GM13977 (cell line): ENCODE results near the gene BET1.

Experiments
- DNase-seq: peaks from one replicate; pipeline ENCODE4 v3.0.0; 2012; ENCODE audit warnings: low spot score
- in situ Hi-C: fragments of 300-500 bp; cut with MboI; formaldehyde crosslinking; loops from one replicate; pipeline ENCODE4 v1.12.0; 2022; ENCODE audit warnings: low sequenced_read_pairs, low pct_unique_long_range_greater_than_20kb, mixed read lengths, inconsistent platforms; ENCODE audit not compliant: unreplicated experiment
- TF ChIP-seq, protein P1 (sequence below): IDR thresholded peaks from 2 replicates; pipeline ENCODE4 v1.5.1; 2012; ENCODE audit warnings: mild to moderate bottlenecking, control low read depth; ENCODE audit not compliant: insufficient read depth; ENCODE audit errors: extremely low read depth, missing control alignments

BET1 gene

DNA sequence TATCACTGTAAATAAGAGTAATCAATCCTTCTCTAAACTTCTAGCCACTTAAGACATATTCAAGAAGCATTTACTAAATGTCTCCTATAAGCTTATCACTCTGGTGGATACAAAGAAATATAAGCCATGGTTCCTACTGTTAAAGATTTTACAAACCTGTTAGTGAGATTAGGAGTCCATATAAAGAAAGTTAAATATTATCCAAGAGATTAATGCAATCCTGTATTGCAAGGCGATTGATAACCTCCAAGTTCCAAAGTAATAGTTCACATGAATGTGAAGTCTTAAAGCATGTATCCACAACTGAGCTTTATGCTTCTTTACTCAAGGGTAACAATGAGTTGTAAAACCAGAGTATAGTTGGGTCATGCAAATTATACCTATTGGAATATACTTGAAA, 12.6 kb upstream of the BET1 start:
- in situ Hi-C loops: no loop called here
- TF ChIP-seq, protein P1, sequence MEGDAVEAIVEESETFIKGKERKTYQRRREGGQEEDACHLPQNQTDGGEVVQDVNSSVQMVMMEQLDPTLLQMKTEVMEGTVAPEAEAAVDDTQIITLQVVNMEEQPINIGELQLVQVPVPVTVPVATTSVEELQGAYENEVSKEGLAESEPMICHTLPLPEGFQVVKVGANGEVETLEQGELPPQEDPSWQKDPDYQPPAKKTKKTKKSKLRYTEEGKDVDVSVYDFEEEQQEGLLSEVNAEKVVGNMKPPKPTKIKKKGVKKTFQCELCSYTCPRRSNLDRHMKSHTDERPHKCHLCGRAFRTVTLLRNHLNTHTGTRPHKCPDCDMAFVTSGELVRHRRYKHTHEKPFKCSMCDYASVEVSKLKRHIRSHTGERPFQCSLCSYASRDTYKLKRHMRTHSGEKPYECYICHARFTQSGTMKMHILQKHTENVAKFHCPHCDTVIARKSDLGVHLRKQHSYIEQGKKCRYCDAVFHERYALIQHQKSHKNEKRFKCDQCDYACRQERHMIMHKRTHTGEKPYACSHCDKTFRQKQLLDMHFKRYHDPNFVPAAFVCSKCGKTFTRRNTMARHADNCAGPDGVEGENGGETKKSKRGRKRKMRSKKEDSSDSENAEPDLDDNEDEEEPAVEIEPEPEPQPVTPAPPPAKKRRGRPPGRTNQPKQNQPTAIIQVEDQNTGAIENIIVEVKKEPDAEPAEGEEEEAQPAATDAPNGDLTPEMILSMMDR: no peak
- DNase-seq: no peak

DNA sequence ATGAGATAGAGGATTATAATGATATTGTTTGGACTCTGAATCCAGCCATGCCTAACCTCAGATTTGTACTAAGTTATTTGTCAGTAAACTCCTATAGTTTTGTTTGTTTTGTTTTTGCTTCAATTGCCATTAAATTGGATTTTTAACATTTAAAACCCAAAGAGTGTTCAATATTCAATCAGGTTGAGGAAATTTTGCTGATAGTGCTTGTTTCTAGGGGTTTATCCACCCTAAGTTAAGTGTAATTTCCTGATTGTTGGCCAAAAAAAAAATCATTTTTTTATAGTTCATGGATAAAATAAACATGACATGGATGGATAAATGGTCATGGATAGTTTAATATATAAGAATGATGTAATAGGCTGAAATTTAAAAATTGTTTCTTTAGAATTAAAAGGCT, 11.4 kb upstream of the BET1 start:
- no peak for DNase-seq
- in situ Hi-C loops: no loop called here
- TF ChIP-seq, protein P1: no peak

DNA sequence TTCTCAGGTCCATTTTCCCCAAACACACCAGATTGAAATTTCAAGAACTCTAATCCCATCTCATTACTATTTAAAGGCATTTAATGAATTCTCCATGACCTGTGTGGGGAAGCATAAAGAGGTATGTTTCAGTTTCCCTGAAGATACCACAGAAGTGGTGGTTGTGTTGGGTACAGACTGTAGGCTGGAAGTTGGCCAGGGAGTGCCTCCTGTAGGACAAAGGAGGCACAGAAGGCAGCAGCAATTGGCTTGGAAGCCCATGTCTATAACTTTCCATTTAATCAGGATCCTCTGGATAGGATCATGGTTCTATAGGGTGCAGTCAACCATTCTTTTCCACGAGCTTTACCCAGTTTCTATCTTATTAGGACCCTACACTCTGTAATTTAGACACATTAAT, 8.6 kb upstream of the BET1 start:
- TF ChIP-seq, protein P1: no peak
- in situ Hi-C loops: no loop called here
- no peak for DNase-seq

DNA sequence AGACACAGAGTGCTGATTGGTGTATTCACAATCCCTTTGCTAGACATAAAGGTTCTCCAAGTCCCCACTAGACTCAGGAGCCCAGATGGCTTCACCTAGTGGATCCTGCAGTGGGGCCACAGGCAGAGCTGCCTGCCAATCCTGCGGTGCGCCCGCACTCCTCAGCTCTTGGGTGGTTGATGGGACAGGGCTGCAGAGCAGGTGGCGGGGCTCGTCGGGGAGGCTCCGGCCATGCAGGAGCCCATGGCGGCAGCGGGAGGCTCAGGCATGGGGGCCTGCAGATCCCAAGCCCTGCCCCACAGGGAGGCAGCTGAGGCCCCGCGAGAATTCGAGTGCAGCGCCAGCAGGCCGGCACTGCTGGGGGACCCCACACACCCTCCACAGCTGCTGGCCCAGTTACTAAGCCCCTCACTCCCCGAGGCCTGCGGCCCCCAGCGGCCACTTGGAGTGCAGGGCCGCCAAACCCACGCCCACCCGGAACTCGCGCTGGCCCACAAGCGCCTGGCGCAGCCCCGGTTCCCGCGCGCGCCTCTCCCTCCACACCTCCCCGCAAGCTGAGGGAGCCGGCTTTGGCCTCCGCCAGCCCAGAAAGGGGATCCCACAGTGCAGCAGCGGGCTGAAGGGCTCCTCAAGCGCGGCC, 7.7 kb upstream of the BET1 start:
- in situ Hi-C loops: no loop called here
- no peak for DNase-seq
- TF ChIP-seq, protein P1: no peak

DNA sequence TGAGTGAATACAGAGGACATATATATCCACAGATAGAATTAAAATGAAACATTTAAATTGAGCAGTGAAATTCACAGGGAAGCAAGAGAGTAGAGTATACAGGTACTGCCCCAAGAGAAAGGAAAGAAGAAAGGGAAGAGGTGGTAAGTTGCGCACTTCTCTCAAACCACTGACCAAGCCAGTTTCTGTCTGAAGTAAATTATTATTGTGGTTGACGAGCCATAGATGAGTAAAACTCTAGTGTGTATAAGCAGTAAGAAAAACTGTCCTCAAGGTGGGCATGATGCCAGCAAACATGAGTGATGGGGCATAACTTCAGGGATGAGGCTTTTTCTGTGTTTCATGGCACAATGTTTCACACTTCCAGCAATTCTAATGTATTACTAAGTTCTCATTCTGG, 4.4 kb upstream of the BET1 start:
- DNase-seq: no peak
- TF ChIP-seq, protein P1: no peak
- in situ Hi-C loops: no loop called here

DNA sequence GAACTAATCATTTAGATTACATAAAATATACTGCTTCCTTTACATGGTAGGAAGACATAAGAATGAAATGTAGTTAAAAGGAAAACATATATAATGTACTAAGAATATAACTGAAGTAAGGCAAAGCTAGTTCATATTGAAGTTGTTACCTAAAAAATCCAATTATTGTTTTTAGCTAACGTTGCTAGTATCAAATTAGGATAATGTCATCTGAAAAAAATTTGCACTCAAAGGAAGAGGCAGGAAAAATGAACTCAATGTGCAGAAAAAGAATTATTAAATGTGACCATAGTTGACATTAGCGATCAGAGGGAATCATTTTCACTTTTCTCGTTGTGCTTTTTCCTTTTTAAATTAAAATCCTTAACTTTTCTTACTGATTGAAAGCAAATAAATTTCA, 1.6 kb upstream of the BET1 start:
- in situ Hi-C loops: no loop called here
- no peak for DNase-seq
- TF ChIP-seq, protein P1: no peak
